B cell (primary cell): ENCODE results near the gene FRMPD2. TPM values are rescaled to one million over a fixed set of nuclear protein-coding genes. Genes with fewer than 3 reads are reported as not detected.

Source experiments
- ATAC-seq: fragments of 200-7000 bp; cut with Tn5 transposase; one replicate; pipeline ENCODE4 v1.10.0; 2021; ENCODE audit warnings: low read depth, mild to moderate bottlenecking, moderate number of reproducible peaks, moderate library complexity
- CTCF ChIA-PET: fragments of 350-600 bp; sonication (Branson Sonifier 250); formaldehyde crosslinking; loops from one replicate; lab custom pipeline; 2021; ENCODE audit warnings: antibody characterized with exemption, inconsistent platforms; lab: Charles Lee
- POLR2A ChIA-PET: fragments of 350-600 bp; sonication (Branson Sonifier 250); formaldehyde crosslinking; loops from one replicate; lab custom pipeline; 2021; ENCODE audit warnings: antibody characterized with exemption; lab: Charles Lee
- DNase-seq: peaks from one replicate; pipeline ENCODE4 v3.0.0; 2013
- H2AFZ ChIP-seq: 2 replicates; pipeline ENCODE4 v1.6.1; 2012; ENCODE audit warnings: mild to moderate bottlenecking, low read depth, low read length; ENCODE audit not compliant: insufficient read depth, poor library complexity, severe bottlenecking
- H3K27ac ChIP-seq, 2 donors: 1 replicate in 1 of 2; 2 replicates in 1 of 2; pipeline ENCODE4 v1.5.1; 2012 to 2013; ENCODE audit warnings: low read length in 2 of 2, mild to moderate bottlenecking in 2 of 2, moderate library complexity in 1 of 2
- H3K27me3 ChIP-seq, 4 experiments: fragments of 200-600 bp in 1 of 4; sonication (generic) in 1 of 4; replicated peaks in 1 of 4; 1 replicate in 2 of 4; 2 replicates in 2 of 4; pipeline versions ENCODE4 v1.6.1 to v1.7.0; 2013 to 2016; ENCODE audit warnings: low read length in 3 of 4, mild to moderate bottlenecking in 2 of 4, mixed read lengths in 1 of 4, moderate library complexity in 1 of 4; ENCODE audit not compliant: insufficient read depth in 4 of 4, control insufficient read depth in 3 of 4; ENCODE audit errors: control extremely low read depth in 1 of 4
- H3K36me3 ChIP-seq, 2 experiments: replicated peaks in 1 of 2; 1 replicate in 1 of 2; 2 replicates in 1 of 2; pipeline versions ENCODE4 v1.6.1 to v1.7.1; 2013; ENCODE audit warnings: low read length in 1 of 2; ENCODE audit not compliant: insufficient read depth in 2 of 2, control insufficient read depth in 1 of 2; ENCODE audit errors: control extremely low read depth in 1 of 2, extremely low read depth in 1 of 2
- H3K4me1 ChIP-seq, 2 donors: fragments of 200-600 bp in 1 of 2; sonication (generic) in 1 of 2; 1 replicate in 1 of 2; 2 replicates in 1 of 2; pipeline versions ENCODE4 v1.5.1 to v1.6.1; 2013 to 2017; ENCODE audit warnings: low read length in 2 of 2; ENCODE audit not compliant: control insufficient read depth in 2 of 2, insufficient read depth in 2 of 2
- H3K4me2 ChIP-seq: replicated peaks from 2 replicates; pipeline ENCODE3; 2012; ENCODE audit warnings: mild to moderate bottlenecking, low read depth, low read length; ENCODE audit not compliant: poor library complexity, severe bottlenecking
- H3K4me3 ChIP-seq, 5 experiments: fragments of 200-600 bp in 1 of 5; sonication (generic) in 1 of 5; 1 replicate in 3 of 5; 2 replicates in 2 of 5; pipeline versions ENCODE4 v1.5.1 to v1.7.0; 2011 to 2016; ENCODE audit warnings: low read length in 4 of 5, mild to moderate bottlenecking in 4 of 5, low read depth in 2 of 5, control low read depth in 1 of 5, moderate library complexity in 1 of 5; ENCODE audit not compliant: insufficient read depth in 1 of 5; ENCODE audit errors: control extremely low read depth in 1 of 5, extremely low read depth in 1 of 5
- H3K79me2 ChIP-seq: fragments of 200-600 bp; sonication (generic); one replicate; pipeline ENCODE4 v1.6.0; 2016; ENCODE audit warnings: low read length; ENCODE audit not compliant: control insufficient read depth, insufficient read depth
- H3K9ac ChIP-seq: fragments of 200-600 bp; sonication (generic); 2 replicates; pipeline ENCODE4 v1.6.1; 2017; ENCODE audit warnings: mild to moderate bottlenecking, low read length, moderate library complexity
- H3K9me3 ChIP-seq, 3 donors: one replicate each; pipeline versions ENCODE4 v1.6.1 to v1.7.1; 2013; ENCODE audit warnings: low read length in 2 of 3; ENCODE audit not compliant: control insufficient read depth in 2 of 3, insufficient read depth in 1 of 3; ENCODE audit errors: control extremely low read depth in 1 of 3
- H4K20me1 ChIP-seq: 2 replicates; pipeline ENCODE4 v1.6.0; 2012; ENCODE audit warnings: mild to moderate bottlenecking, low read length; ENCODE audit not compliant: insufficient read depth, control insufficient read depth, poor library complexity, severe bottlenecking
- H3K27ac Mint-ChIP-seq: one replicate; pipeline ENCODE4 v1.8.0; 2021; ENCODE audit warnings: mixed read lengths
- H3K27me3 Mint-ChIP-seq: one replicate; pipeline ENCODE4 v1.8.0; 2021; ENCODE audit warnings: mixed read lengths
- H3K4me1 Mint-ChIP-seq: one replicate; pipeline ENCODE4 v1.8.0; 2021; ENCODE audit warnings: mixed read lengths
- H3K4me3 Mint-ChIP-seq: one replicate; pipeline ENCODE4 v1.8.0; 2021; ENCODE audit warnings: mixed read lengths
- H3K9me3 Mint-ChIP-seq: one replicate; pipeline ENCODE4 v1.8.0; 2022; ENCODE audit warnings: mixed read lengths; ENCODE audit not compliant: insufficient read depth
- EZH2 ChIP-seq: IDR thresholded peaks from 2 replicates; pipeline ENCODE4 v1.6.1; 2012; ENCODE audit warnings: borderline replicate concordance, low read depth, mild to moderate bottlenecking, moderate library complexity, low read length; ENCODE audit not compliant: insufficient read depth, poor library complexity, severe bottlenecking
- WGBS: methylation state at CpG from one replicate; pipeline ENCODE4 v1.1.5; 2013; ENCODE audit warnings: missing lambda C conversion rate; ENCODE audit not compliant: insufficient coverage; 5-methylcytosine and 5-hydroxymethylcytosine counted together
- intact Hi-C: fragments of 100-400 bp; cut with micrococcal nuclease; formaldehyde crosslinking; loops from one replicate; pipeline ENCODE4 v1.10.0; 2022
- polyA plus RNA-seq: library from polyadenylated mRNA; depleted of rRNA; stranded (reverse); fragments of >200 nt; gene quantifications from 2 replicates; pipeline ENCODE4 v1.2.3, GENCODE V29; 2012
- total RNA-seq, 2 donors: library from RNA; stranded (reverse); fragments of 120-200 nt in 1 of 2; gene quantifications; 1 replicate in 1 of 2; 2 replicates in 1 of 2; pipeline versions ENCODE4 v1.2.3 to v1.2.4, GENCODE V29; 2013 to 2022
- TF ChIP-seq, protein P1 (sequence below): fragments of 200-600 bp; IDR thresholded peaks from one replicate; pipeline ENCODE4 v1.8.0; 2022; ENCODE audit warnings: antibody characterized with exemption, mild to moderate bottlenecking

FRMPD2 gene
- total and polyA plus RNA-seq, 2 donors (not counting 1 experiment from before 2014, with no cell fraction given) = not detected

GRCh38 chr10:48299066-48299465 is 24.6 kb upstream of the FRMPD2 start:
- H3K9me3 Mint-ChIP-seq = no peaks in the 10 kb centered on the region
- ATAC-seq (no peak), DNase-seq (no peak)
- no peaks in the 10 kb centered on the region for H3K27me3 Mint-ChIP-seq
- Histone ChIP-seq H4K20me1 (no peaks in the 10 kb centered on the region), H3K79me2 (no peaks in the 10 kb centered on the region), H3K36me3 (no peaks in the 10 kb centered on the region), H3K9me3 (no peaks in the 10 kb centered on the region), H3K27me3 (no peaks in the 10 kb centered on the region), H3K9ac (no peak overlapping the region), H3K27ac (no peak overlapping the region), H3K4me2 (no peak overlapping the region), H3K4me3 (no peak overlapping the region), H2AFZ (no peak overlapping the region), H3K4me1 (peaks cover 0 to 3% of the 10 kb centered on the region in 2 donors)
- CTCF ChIA-PET = interaction anchor here (0.7 kb wide), 1 partner anchor 13 kb away, joined by 3 read pairs; no protein-coding TSS in a partner anchor
- H3K4me3 Mint-ChIP-seq = no peak overlapping the region
- intact Hi-C loops = no loop called here
- 98% methylated on average over 6 of the region's 7 CpGs for WGBS
- POLR2A ChIA-PET = no interaction called here
- TF ChIP-seq, protein P1, sequence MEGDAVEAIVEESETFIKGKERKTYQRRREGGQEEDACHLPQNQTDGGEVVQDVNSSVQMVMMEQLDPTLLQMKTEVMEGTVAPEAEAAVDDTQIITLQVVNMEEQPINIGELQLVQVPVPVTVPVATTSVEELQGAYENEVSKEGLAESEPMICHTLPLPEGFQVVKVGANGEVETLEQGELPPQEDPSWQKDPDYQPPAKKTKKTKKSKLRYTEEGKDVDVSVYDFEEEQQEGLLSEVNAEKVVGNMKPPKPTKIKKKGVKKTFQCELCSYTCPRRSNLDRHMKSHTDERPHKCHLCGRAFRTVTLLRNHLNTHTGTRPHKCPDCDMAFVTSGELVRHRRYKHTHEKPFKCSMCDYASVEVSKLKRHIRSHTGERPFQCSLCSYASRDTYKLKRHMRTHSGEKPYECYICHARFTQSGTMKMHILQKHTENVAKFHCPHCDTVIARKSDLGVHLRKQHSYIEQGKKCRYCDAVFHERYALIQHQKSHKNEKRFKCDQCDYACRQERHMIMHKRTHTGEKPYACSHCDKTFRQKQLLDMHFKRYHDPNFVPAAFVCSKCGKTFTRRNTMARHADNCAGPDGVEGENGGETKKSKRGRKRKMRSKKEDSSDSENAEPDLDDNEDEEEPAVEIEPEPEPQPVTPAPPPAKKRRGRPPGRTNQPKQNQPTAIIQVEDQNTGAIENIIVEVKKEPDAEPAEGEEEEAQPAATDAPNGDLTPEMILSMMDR = no peak
- no peak for TF ChIP-seq EZH2
- H3K4me1 Mint-ChIP-seq = no peaks in the 10 kb centered on the region
- no peak overlapping the region for H3K27ac Mint-ChIP-seq

GRCh38 chr10:48296576-48297098 is 22.1 kb upstream of the FRMPD2 start:
- H3K4me3 ChIP-seq = no peak overlapping the region
- ChIA-PET POLR2A (no interaction called here), CTCF (no interaction called here)

More at GRCh38 chr10:48296576-48297098, 22.1 kb upstream of the FRMPD2 start:
- H3K27ac ChIP-seq = no peak overlapping the region
- WGBS = 92% methylated on average over 3 of the region's 4 CpGs
- no peak overlapping the region for H2AFZ ChIP-seq
- H3K4me1 ChIP-seq = no peaks in the 10 kb centered on the region
- Mint-ChIP-seq H3K4me1 (no peaks in the 10 kb centered on the region), H3K27ac (no peak overlapping the region), H3K9me3 (no peaks in the 10 kb centered on the region), H3K27me3 (no peaks in the 10 kb centered on the region), H3K4me3 (no peak overlapping the region)
- no peak for DNase-seq
- no peaks in the 10 kb centered on the region for H3K27me3 ChIP-seq
- no peak for ATAC-seq
- H3K4me2 ChIP-seq = no peak overlapping the region
- H4K20me1 ChIP-seq = no peaks in the 10 kb centered on the region
- H3K36me3 ChIP-seq = no peaks in the 10 kb centered on the region
- H3K79me2 ChIP-seq = no peaks in the 10 kb centered on the region
- H3K9me3 ChIP-seq = no peaks in the 10 kb centered on the region
- TF ChIP-seq, protein P1 = no peak
- TF ChIP-seq EZH2 = no peak
- no peak overlapping the region for H3K9ac ChIP-seq
- intact Hi-C loops = no loop called here
